DMS153 (cell line): ENCODE results near the gene PLK4.
"Not testable (repeated sequence)": the region's sequence is repeated elsewhere in the genome, so short reads cannot be mapped to it uniquely, and the experiment has no call there.

ENCODE experiments used
- DNase-seq: peaks from one replicate; lab custom pipeline; 2025; lab: John Stamatoyannopoulos, UW

The PLK4 gene

DNA sequence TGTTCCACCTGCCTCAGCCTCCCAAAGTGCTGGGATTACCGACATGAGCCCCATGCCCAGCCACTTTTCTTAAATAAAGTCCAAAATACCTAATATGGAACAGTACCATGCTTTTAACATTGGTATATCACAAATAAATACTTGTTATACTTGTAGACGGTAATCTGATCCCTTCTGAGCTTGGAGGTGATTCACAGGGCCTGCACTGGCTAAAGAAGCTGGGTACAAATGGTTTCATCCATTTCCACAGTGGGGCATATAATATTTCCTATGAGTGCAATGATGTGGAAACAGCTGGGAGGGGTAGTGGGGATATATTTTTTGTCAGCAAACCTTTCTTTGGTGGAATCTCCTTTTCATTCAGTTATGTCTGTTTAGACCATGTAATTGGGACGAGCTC is 35.8 kb downstream of the PLK4 start:
- no peak for DNase-seq

DNA sequence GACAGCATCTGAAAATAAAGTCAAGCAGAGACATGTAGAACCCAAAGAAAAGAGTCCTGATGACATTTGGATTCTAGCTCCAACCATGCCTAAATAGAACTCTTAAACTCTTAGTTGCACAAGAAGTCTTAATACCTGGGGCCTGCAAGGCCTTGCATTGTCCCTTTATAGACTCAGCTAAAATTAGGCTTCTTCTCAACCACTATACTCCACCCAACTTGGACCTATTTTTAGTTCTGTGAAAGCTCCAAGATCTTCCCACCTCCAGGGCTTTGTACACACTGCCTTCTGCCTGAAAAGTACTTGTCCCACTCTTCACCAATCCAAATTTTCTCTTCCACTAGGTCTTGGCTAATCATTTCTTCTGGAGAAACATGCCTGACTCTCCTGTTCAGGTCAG is 36.5 kb downstream of the PLK4 start:
- DNase-seq, result no peak

DNA sequence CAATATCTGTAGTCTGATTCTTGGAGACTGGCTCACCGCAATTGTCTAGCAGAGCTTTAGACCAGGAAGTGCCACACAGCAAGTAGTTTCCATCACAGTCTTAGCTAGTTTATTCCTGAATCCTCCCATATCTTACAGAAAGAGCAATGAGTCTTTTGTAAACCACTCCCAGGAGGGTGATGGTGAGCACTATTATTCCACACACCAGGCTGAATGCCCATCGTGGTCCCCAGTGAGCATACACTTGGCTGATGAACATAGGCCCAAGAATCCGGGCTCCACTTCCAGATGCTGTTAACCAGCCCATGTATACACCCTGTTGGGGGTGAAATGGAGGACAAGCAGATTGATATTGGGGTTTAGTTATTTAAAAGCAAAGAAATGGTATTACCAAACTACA is 39.8 kb downstream of the PLK4 start:
- DNase-seq, result no peak

GRCh38 chr4:127922226-127922625 is 41.5 kb downstream of the PLK4 start:
- DNase-seq, result no peak

GRCh38 chr4:127925720-127926119 is 45.0 kb downstream of the PLK4 start:
- not testable (repeated sequence) for DNase-seq

DNA sequence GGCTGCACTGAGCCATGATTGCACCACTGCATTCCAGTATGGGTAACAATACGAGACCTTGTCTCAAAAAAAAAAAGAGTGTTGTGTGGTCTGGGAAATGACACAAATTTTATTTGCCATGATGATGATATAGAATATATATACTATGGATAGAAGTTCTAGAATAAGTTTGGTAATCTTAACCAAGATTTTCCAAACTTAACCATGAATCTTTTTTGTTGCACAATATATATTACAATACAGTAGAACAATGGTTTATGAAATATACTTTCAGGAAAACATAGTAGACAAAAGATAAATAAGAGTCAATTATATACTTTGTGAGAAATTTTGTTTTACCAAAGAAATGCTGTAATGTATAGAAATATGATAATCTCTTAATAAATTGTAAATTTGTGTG is 49.5 kb downstream of the PLK4 start:
- no peak for DNase-seq

DNA sequence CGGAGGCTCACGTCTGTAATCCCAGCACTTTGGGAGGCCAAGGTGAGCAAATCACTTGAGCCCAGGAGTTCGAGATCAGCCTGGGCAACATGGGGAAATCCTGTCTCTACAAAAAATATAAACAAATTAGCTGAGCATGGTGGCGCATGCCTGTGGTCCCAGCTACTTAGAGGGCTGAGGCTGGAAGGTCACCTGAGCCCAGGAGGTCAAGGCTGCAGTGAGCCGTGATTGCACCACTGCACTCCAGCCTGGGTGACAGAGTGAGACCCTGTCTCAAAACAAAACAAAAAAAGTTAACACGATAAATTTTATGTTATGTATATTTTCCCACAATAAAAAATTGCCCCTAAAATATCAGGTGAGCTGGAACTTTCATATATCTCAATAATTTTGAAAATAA is 51.1 kb downstream of the PLK4 start:
- not testable (repeated sequence) for DNase-seq

DNA sequence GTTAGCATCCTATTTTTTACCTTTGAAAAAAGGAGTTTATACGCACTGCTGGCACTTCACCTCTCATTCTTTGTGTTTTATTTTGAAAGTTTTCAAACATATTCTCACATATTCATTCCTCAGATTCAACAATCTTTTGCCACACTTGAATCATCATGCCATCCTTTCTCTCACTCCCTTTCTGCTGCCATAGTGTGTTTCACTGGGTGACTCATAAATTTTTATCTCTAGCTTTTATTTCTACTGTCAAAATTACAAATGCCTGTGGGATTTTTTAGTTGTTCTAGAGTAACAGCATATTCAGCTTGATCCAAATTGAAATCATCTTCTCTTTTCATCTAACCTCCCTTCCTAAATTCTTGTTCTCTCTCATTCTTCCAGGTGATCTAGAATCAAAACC is 56.3 kb downstream of the PLK4 start:
- no peak for DNase-seq
